GM23338 (cell line): ENCODE results near the gene OSCAR. TPM values are rescaled to one million over a fixed set of nuclear protein-coding genes. Genes with fewer than 3 reads are reported as not detected.

ENCODE experiments used
- ATAC-seq: fragments of 200-7000 bp; cut with Tn5 transposase; 3 replicates; pipeline ENCODE4 v1.9.1; 2020
- DNase-seq: peaks from one replicate; pipeline ENCODE4 v3.0.0-alpha.2; 2015; ENCODE audit warnings: low spot score
- H2AFZ ChIP-seq: fragments of 200-600 bp; sonication (generic); 2 replicates; pipeline ENCODE4 v1.8.0; 2016; ENCODE audit warnings: antibody characterized with exemption, mild to moderate bottlenecking, moderate library complexity
- H3F3A ChIP-seq: fragments of 200-600 bp; sonication (generic); replicated peaks from 2 replicates; pipeline ENCODE4 v1.8.0; 2017; ENCODE audit warnings: antibody characterized with exemption, mixed run types, low read depth
- H3K27ac ChIP-seq: fragments of 200-600 bp; sonication (generic); 2 replicates; pipeline ENCODE4 v1.6.1; 2016; ENCODE audit warnings: low read depth
- H3K27me3 ChIP-seq: fragments of 200-600 bp; sonication (generic); 2 replicates; pipeline ENCODE4 v1.8.0; 2016; ENCODE audit warnings: mild to moderate bottlenecking, mixed run types, moderate library complexity; ENCODE audit not compliant: insufficient read depth
- H3K36me3 ChIP-seq: fragments of 200-600 bp; sonication (generic); 2 replicates; pipeline ENCODE4 v1.8.0; 2016; ENCODE audit warnings: mild to moderate bottlenecking; ENCODE audit not compliant: insufficient read depth
- H3K4me1 ChIP-seq: fragments of 200-600 bp; sonication (generic); 2 replicates; pipeline ENCODE4 v1.8.0; 2016; ENCODE audit warnings: mild to moderate bottlenecking, moderate library complexity; ENCODE audit not compliant: insufficient read depth
- H3K4me2 ChIP-seq: fragments of 200-600 bp; sonication (generic); 2 replicates; pipeline ENCODE4 v1.7.1; 2017; ENCODE audit warnings: mixed run types
- H3K4me3 ChIP-seq: fragments of 200-600 bp; sonication (generic); 2 replicates; pipeline ENCODE4 v1.6.1; 2016; ENCODE audit warnings: mixed run types
- H3K79me2 ChIP-seq: fragments of 200-600 bp; sonication (generic); replicated peaks from 2 replicates; pipeline ENCODE4 v1.8.0; 2017; ENCODE audit warnings: mild to moderate bottlenecking; ENCODE audit not compliant: insufficient read depth
- H3K9me2 ChIP-seq: fragments of 200-600 bp; sonication (generic); 2 replicates; pipeline ENCODE4 v1.8.0; 2017; ENCODE audit not compliant: insufficient read depth
- H4K20me1 ChIP-seq: fragments of 200-600 bp; sonication (generic); replicated peaks from 2 replicates; pipeline ENCODE4 v1.8.0; 2017; ENCODE audit warnings: mild to moderate bottlenecking; ENCODE audit not compliant: insufficient read depth
- H3K27ac Mint-ChIP-seq: 2 replicates; pipeline ENCODE4 v1.8.0; 2020; ENCODE audit warnings: inconsistent platforms, mild to moderate bottlenecking, moderate library complexity, mixed read lengths
- H3K27me3 Mint-ChIP-seq: 3 replicates; pipeline ENCODE4 v1.8.0; 2022; ENCODE audit warnings: low read depth, mild to moderate bottlenecking, moderate library complexity, mixed read lengths, inconsistent platforms; ENCODE audit not compliant: insufficient read depth, poor library complexity
- H3K36me3 Mint-ChIP-seq: 3 replicates; pipeline ENCODE4 v1.8.0; 2021; ENCODE audit warnings: low read depth, mild to moderate bottlenecking, inconsistent platforms, moderate library complexity, mixed read lengths
- H3K4me1 Mint-ChIP-seq: 3 replicates; pipeline ENCODE4 v1.8.0; 2020; ENCODE audit warnings: mild to moderate bottlenecking, inconsistent platforms, mixed read lengths
- H3K4me3 Mint-ChIP-seq: 3 replicates; pipeline ENCODE4 v1.8.0; 2021; ENCODE audit warnings: moderate library complexity, mild to moderate bottlenecking, inconsistent platforms, mixed read lengths
- H3K9me3 Mint-ChIP-seq: 3 replicates; pipeline ENCODE4 v1.8.0; 2020; ENCODE audit warnings: moderate library complexity, mild to moderate bottlenecking, inconsistent platforms, mixed read lengths
- CREB1 ChIP-seq: fragments of 250-450 bp; sonication (Bioruptor Pico); IDR thresholded peaks from 2 replicates; pipeline ENCODE4 v1.5.0; 2020; ENCODE audit warnings: low read depth, mild to moderate bottlenecking, moderate library complexity
- CTCF ChIP-seq, 2 experiments: fragments of 200-600 bp in 1 of 2; sonication (generic) in 1 of 2; conservative IDR thresholded peaks; 2 replicates each; pipeline versions ENCODE4 v1.5.1 to v1.6.1; 2016 to 2017; ENCODE audit warnings: antibody characterized with exemption in 2 of 2, low read depth in 2 of 2, mild to moderate bottlenecking in 2 of 2, moderate library complexity in 1 of 2
- ETS1 ChIP-seq: IDR thresholded peaks from 2 replicates; pipeline ENCODE4 v1.6.1; 2016; ENCODE audit warnings: antibody characterized with exemption
- EZH2 ChIP-seq: fragments of 200-600 bp; sonication (generic); IDR thresholded peaks from one replicate; pipeline ENCODE4 v1.8.0; 2017; ENCODE audit warnings: antibody characterized with exemption, mild to moderate bottlenecking, low read depth; ENCODE audit not compliant: unreplicated experiment
- EZH2phosphoT487 ChIP-seq: fragments of 200-600 bp; sonication (generic); IDR thresholded peaks from one replicate; pipeline ENCODE4 v1.8.1; 2018; ENCODE audit warnings: antibody characterized with exemption; ENCODE audit not compliant: unreplicated experiment
- JUNB ChIP-seq: IDR thresholded peaks from one replicate; pipeline ENCODE4 v1.6.1; 2016; ENCODE audit warnings: antibody characterized with exemption; ENCODE audit not compliant: unreplicated experiment
- NANOG ChIP-seq: IDR thresholded peaks from 2 replicates; pipeline ENCODE4 v1.6.1; 2016; ENCODE audit warnings: antibody characterized with exemption, borderline replicate concordance
- POLR2AphosphoS5 ChIP-seq: IDR thresholded peaks from 2 replicates; pipeline ENCODE4 v1.6.1; 2016; ENCODE audit warnings: antibody characterized with exemption, low read depth
- REST ChIP-seq: IDR thresholded peaks from one replicate; pipeline ENCODE4 v1.6.1; 2018; ENCODE audit warnings: antibody characterized with exemption; ENCODE audit not compliant: unreplicated experiment
- STAT1 ChIP-seq: IDR thresholded peaks from one replicate; pipeline ENCODE4 v1.6.1; 2016; ENCODE audit warnings: antibody characterized with exemption; ENCODE audit not compliant: unreplicated experiment
- ZNF114 ChIP-seq: fragments of 250-450 bp; sonication (Bioruptor Pico); IDR thresholded peaks from 2 replicates; pipeline ENCODE4 v1.5.0; 2020; ENCODE audit warnings: mild to moderate bottlenecking, moderate library complexity
- ZNF331 ChIP-seq: fragments of 250-450 bp; sonication (Bioruptor Pico); IDR thresholded peaks from 2 replicates; pipeline ENCODE4 v1.5.0; 2020; ENCODE audit warnings: low read depth, mild to moderate bottlenecking, moderate library complexity
- ZNF462 ChIP-seq: fragments of 250-450 bp; sonication (Bioruptor Pico); IDR thresholded peaks from 2 replicates; pipeline ENCODE4 v1.5.0; 2020; ENCODE audit warnings: mild to moderate bottlenecking, moderate library complexity
- polyA plus RNA-seq: library from polyadenylated mRNA; unstranded; fragments of >200 nt; fragmentation: Nextera tagmentation; extraction: Ambion mirVana; gene quantifications from 2 replicates; pipeline ENCODE4 v1.2.1, GENCODE V29; 2016
- total RNA-seq: library from RNA; depleted of rRNA; stranded (reverse); fragments of >200 nt; shearing (Covaris generic); gene quantifications from 2 replicates; pipeline ENCODE4 v1.2.3, GENCODE V29; 2014

Gene OSCAR
- total and polyA plus RNA-seq, 2 experiments from 2014 or later, result 0.31 to 1.6 TPM

- Mint-ChIP-seq H3K36me3 (peaks cover 68% of the 10 kb centered on the region), H3K27ac (no peak overlapping the region), H3K4me1 (no peaks in the 10 kb centered on the region), H3K27me3 (peaks cover 14% of the 10 kb centered on the region), H3K4me3 (no peak overlapping the region), H3K9me3 (no peaks in the 10 kb centered on the region)
- H3K79me2 ChIP-seq, result no peaks in the 10 kb centered on the region
- DNase-seq (no peak), ATAC-seq (no peak)
- no peaks in the 10 kb centered on the region for H3K9me2 ChIP-seq
- TF ChIP-seq JUNB (no peak), EZH2phosphoT487 (no peak), ZNF331 (no peak), ZNF114 (CRISPR knock-in tag) (no peak), EZH2 (no peak), ETS1 (no peak), CREB1 (no peak), REST (no peak), ZNF462 (CRISPR knock-in tag) (no peak), NANOG (no peak), POLR2AphosphoS5 (no peak), STAT1 (no peak), CTCF (conservative IDR thresholded peaks at IDR 0.05; ENCODE audit: low read depth in 2 of 2) (no peak)
- no peak overlapping the region for H3K27ac ChIP-seq
- H3F3A ChIP-seq, result 0 out of 2 replicates have a peak, but pooled peaks cover 2% of the 10 kb centered on the region
- H3K4me1 ChIP-seq, result no peaks in the 10 kb centered on the region
- H2AFZ ChIP-seq, result no peak overlapping the region
- H3K4me2 ChIP-seq, result no peak overlapping the region
- H4K20me1 ChIP-seq, result no peaks in the 10 kb centered on the region; the same call in 1 of the 2 replicates
- H3K4me3 ChIP-seq, result no peak overlapping the region
- H3K36me3 ChIP-seq, result peaks cover 10% of the 10 kb centered on the region; the same call in 1 of the 2 replicates
- no peaks in the 10 kb centered on the region for H3K27me3 ChIP-seq
These were observed 23.1 kb upstream of the OSCAR start for GRCh38 chr19:54123682-54124081.
